Measurements from ENCODE around the gene CMIP. TPM values are rescaled to one million over a fixed set of nuclear protein-coding genes. Genes with fewer than 3 reads are reported as not detected.

The CMIP gene
- total RNA-seq, 1 experiment from 2014 or later: 53.6 TPM

GRCh38 chr16:81447383-81448101, 2.9 kb downstream of the CMIP start:
- peaks cover 40% of the 10 kb centered on the region for H3K4me1 Mint-ChIP-seq (ENCODE audit: insufficient read depth, unreplicated experiment)
- peaks cover 4% of the 10 kb centered on the region for H3K36me3 Mint-ChIP-seq (ENCODE audit: insufficient read depth, unreplicated experiment)
- no peaks in the 10 kb centered on the region for H3K27me3 Mint-ChIP-seq (ENCODE audit: insufficient read depth, unreplicated experiment)
- ChIA-PET POLR2A (interaction anchor here (0.7 to 4.6 kb wide), 7 partner anchors 39 to 177 kb away, joined by 3 to 60 read pairs (median 11); no protein-coding TSS in a partner anchor), CTCF (interaction anchor here (0.5 to 1.1 kb wide), 4 partner anchors 72 to 178 kb away, joined by 3 to 4 read pairs (median 3); no protein-coding TSS in a partner anchor)
- intact Hi-C loops (cut with micrococcal nuclease): loop anchor here (1.0 to 5.0 kb wide), 4 partner anchors 45 to 276 kb away; no protein-coding TSS in a partner anchor
- peak overlapping the region; percentile 93 for H3K27ac Mint-ChIP-seq (ENCODE audit: low read depth, unreplicated experiment)
- no peaks in the 10 kb centered on the region for H3K9me3 Mint-ChIP-seq (ENCODE audit: unreplicated experiment)
- peak overlapping the region; percentile 99 for H3K4me3 Mint-ChIP-seq (ENCODE audit: unreplicated experiment)
- no peak for TF ChIP-seq CTCF (IDR thresholded peaks at IDR 0.05; ENCODE audit: unreplicated experiment)
- DNase-seq (ENCODE audit: unreplicated experiment): peak; percentile 82
- no TSS peak for BruUV-seq (replicated peaks)

- Mint-ChIP-seq H3K27ac (ENCODE audit: low read depth, unreplicated experiment) (peak overlapping the region; percentile 27), H3K36me3 (ENCODE audit: insufficient read depth, unreplicated experiment) (peaks cover 4% of the 10 kb centered on the region), H3K9me3 (ENCODE audit: unreplicated experiment) (no peaks in the 10 kb centered on the region), H3K4me3 (ENCODE audit: unreplicated experiment) (peak overlapping the region; percentile 99), H3K27me3 (ENCODE audit: insufficient read depth, unreplicated experiment) (no peaks in the 10 kb centered on the region), H3K4me1 (ENCODE audit: insufficient read depth, unreplicated experiment) (peaks cover 40% of the 10 kb centered on the region)
- DNase-seq (ENCODE audit: unreplicated experiment): peak; percentile 22
- intact Hi-C loops (cut with micrococcal nuclease): loop anchor here (5.0 kb wide), 1 partner anchor 154 kb away; no protein-coding TSS in a partner anchor
- CTCF ChIA-PET: interaction anchor here (1.0 to 1.3 kb wide), 3 partner anchors 45 to 177 kb away, joined by 3 to 4 read pairs (median 3); no protein-coding TSS in a partner anchor
- no peak for TF ChIP-seq CTCF (IDR thresholded peaks at IDR 0.05; ENCODE audit: unreplicated experiment)
- POLR2A ChIA-PET: interaction anchor here (0.7 to 4.6 kb wide), 8 partner anchors 9 to 177 kb away, joined by 3 to 60 read pairs (median 8); no protein-coding TSS in a partner anchor
- no TSS peak for BruUV-seq (replicated peaks)
Measured at GRCh38 chr16:81448154-81449131, 3.8 kb downstream of the CMIP start.

DNA sequence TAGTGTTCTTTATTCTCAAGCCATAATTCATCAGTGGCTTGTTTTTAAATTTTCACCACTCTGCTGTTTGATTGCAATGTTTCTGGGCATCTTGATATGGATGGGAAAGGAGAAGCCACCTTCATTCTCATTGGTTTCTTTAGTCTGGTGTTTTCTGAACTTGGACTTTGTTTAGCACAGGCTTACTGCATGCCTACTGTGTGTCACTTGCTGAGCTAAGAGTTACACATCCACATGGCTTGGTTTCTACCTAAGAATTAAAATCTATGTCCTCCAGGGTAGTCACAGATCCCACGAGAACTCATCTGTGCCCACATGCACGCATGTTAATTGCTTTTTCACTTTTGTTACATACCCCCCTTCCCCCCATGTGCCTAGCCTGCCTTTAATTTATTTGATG, 4.6 kb downstream of the CMIP start:
- POLR2A ChIA-PET: interaction anchor here (0.8 to 4.6 kb wide), 3 partner anchors 10 to 172 kb away, joined by 3 to 60 read pairs (median 3); no protein-coding TSS in a partner anchor
- intact Hi-C loops (cut with micrococcal nuclease): loop anchor here (5.0 kb wide), 1 partner anchor 153 kb away; no protein-coding TSS in a partner anchor
- CTCF ChIA-PET: interaction anchor here (1.3 kb wide), 1 partner anchor 45 kb away, joined by 4 read pairs; no protein-coding TSS in a partner anchor
- no peak overlapping the region for H3K4me3 Mint-ChIP-seq (ENCODE audit: unreplicated experiment)
- H3K27me3 Mint-ChIP-seq (ENCODE audit: insufficient read depth, unreplicated experiment): no peaks in the 10 kb centered on the region
- H3K27ac Mint-ChIP-seq (ENCODE audit: low read depth, unreplicated experiment): no peak overlapping the region
- peaks cover 40% of the 10 kb centered on the region for H3K4me1 Mint-ChIP-seq (ENCODE audit: insufficient read depth, unreplicated experiment)
- no peak for DNase-seq (ENCODE audit: unreplicated experiment)
- no peak for TF ChIP-seq CTCF (IDR thresholded peaks at IDR 0.05; ENCODE audit: unreplicated experiment)
- no TSS peak for BruUV-seq (replicated peaks)
- H3K9me3 Mint-ChIP-seq (ENCODE audit: unreplicated experiment): no peaks in the 10 kb centered on the region
- H3K36me3 Mint-ChIP-seq (ENCODE audit: insufficient read depth, unreplicated experiment): peaks cover 4% of the 10 kb centered on the region
